ENCODE data around the gene CRYBA2. TPM values are rescaled to one million over a fixed set of nuclear protein-coding genes. Genes with fewer than 3 reads are reported as not detected.
A peak's percentile ranks its signal among the peaks of the same experiment; 100 is the strongest.

CRYBA2 gene
- total RNA-seq, 1 donor = not detected

DNA sequence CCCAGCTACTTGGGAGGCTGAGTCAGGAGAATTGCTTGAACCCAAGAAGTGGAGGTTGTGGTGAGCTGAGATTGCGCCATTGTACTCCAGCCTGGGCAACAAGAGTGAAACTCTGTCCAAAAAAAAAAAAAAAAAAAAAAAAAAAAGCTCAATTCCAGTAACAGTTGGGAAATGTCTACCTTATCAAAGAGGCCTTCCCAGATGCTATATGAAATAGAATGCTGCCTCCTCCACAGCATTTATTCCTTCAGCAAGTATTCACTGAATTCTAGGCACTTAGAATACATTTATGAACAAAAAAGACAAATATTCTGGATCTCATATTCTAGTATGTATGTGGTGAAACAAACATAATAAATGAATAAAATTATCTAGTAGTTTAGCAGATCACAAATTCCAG, 46.6 kb downstream of the CRYBA2 start:
- no peak overlapping the region for H3K4me3 ChIP-seq (ENCODE audit: low read depth, low read length)
- TF ChIP-seq, protein P1, sequence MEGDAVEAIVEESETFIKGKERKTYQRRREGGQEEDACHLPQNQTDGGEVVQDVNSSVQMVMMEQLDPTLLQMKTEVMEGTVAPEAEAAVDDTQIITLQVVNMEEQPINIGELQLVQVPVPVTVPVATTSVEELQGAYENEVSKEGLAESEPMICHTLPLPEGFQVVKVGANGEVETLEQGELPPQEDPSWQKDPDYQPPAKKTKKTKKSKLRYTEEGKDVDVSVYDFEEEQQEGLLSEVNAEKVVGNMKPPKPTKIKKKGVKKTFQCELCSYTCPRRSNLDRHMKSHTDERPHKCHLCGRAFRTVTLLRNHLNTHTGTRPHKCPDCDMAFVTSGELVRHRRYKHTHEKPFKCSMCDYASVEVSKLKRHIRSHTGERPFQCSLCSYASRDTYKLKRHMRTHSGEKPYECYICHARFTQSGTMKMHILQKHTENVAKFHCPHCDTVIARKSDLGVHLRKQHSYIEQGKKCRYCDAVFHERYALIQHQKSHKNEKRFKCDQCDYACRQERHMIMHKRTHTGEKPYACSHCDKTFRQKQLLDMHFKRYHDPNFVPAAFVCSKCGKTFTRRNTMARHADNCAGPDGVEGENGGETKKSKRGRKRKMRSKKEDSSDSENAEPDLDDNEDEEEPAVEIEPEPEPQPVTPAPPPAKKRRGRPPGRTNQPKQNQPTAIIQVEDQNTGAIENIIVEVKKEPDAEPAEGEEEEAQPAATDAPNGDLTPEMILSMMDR (IDR thresholded peaks at IDR 0.05; ENCODE audit: insufficient read depth, low read length) = no peak
- DNase-seq (ENCODE audit: low read depth) = peak; percentile 8

DNA sequence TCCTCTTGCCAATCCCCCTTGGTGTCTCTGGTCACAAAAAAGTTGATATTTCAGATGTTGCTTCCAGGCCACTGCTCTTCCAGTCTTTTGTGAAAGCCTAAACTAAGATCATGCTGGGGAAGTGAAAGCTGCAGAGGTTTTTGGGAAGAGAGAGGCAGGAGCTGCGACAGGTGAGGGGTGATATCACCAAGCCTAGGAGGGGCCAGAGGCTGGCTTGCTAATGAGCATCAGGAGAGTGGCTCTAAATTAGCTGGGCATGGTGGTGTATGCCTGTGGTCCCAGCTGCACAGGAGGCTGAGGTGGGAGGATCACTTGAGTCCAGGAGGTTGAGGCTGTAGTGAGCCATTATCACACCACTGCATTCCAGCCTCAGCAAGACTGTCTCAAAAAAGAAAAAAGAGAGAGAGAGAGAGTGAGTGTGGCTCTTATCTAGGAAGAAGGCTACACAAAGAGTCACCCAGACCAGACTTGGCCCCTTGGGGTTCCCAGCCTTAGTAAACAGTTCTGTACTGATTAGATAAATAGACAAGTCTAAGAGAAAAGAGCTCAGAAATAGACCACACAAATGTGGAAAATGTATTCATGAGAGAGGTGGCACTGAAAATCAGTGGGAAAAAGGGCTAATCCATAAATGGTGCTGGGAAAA, 48.3 kb downstream of the CRYBA2 start:
- DNase-seq (ENCODE audit: low read depth) = no peak
- TF ChIP-seq, protein P1 (IDR thresholded peaks at IDR 0.05; ENCODE audit: insufficient read depth, low read length) = no peak
- H3K4me3 ChIP-seq (ENCODE audit: low read depth, low read length) = no peak overlapping the region

Small RNAs within 50 kb of the gene (small RNA-seq; reads per million reads assigned to genes)
- not detected for gene MIR375

Other genes with a start within 250 kb of the CRYBA2 start
- gene CYP27A1, start 211.3 kb downstream of the CRYBA2 start, total RNA-seq (ENCODE audit: low replicate concordance) = 10.5 and 42.8 TPM in 2 replicates
- 0.18 and 0.41 TPM in 2 replicates for gene PRKAG3, start 161.6 kb downstream of the CRYBA2 start, total RNA-seq (ENCODE audit: low replicate concordance)
- gene WNT6, start 133.6 kb downstream of the CRYBA2 start, total RNA-seq (ENCODE audit: low replicate concordance) = not detected in 2 replicates
- gene WNT10A, start 112.6 kb downstream of the CRYBA2 start, total RNA-seq (ENCODE audit: low replicate concordance) = not detected in 2 replicates
- gene CDK5R2, start 33.8 kb downstream of the CRYBA2 start, total RNA-seq (ENCODE audit: low replicate concordance) = not detected in 2 replicates
- gene FEV, start 8.2 kb downstream of the CRYBA2 start, total RNA-seq (ENCODE audit: low replicate concordance) = not detected in 2 replicates
- not detected in 2 replicates for gene CFAP65, start 48.1 kb upstream of the CRYBA2 start, total RNA-seq (ENCODE audit: low replicate concordance)
- gene IHH, start 67.5 kb upstream of the CRYBA2 start, total RNA-seq (ENCODE audit: low replicate concordance) = 0.09 TPM in 1 of 2 replicates, not detected in the other
- gene NHEJ1, start 167.4 kb upstream of the CRYBA2 start, total RNA-seq (ENCODE audit: low replicate concordance) = 18.3 and 23.8 TPM in 2 replicates
- 1.6 and 3.1 TPM in 2 replicates for gene SLC23A3, start 176.6 kb upstream of the CRYBA2 start, total RNA-seq (ENCODE audit: low replicate concordance)
- gene CNPPD1, start 183.5 kb upstream of the CRYBA2 start, total RNA-seq (ENCODE audit: low replicate concordance) = 25.7 and 41.9 TPM in 2 replicates
- gene RETREG2, start 184.9 kb upstream of the CRYBA2 start, total RNA-seq (ENCODE audit: low replicate concordance) = 68.1 and 76.0 TPM in 2 replicates
- gene ZFAND2B, start 213.4 kb upstream of the CRYBA2 start, total RNA-seq (ENCODE audit: low replicate concordance) = 27.2 and 39.2 TPM in 2 replicates
- gene ABCB6, start 225.5 kb upstream of the CRYBA2 start, total RNA-seq (ENCODE audit: low replicate concordance) = 10.1 and 27.3 TPM in 2 replicates
- gene ATG9A, start 236.2 kb upstream of the CRYBA2 start, total RNA-seq (ENCODE audit: low replicate concordance) = 45.1 and 56.9 TPM in 2 replicates
- gene ANKZF1, start 236.4 kb upstream of the CRYBA2 start, total RNA-seq (ENCODE audit: low replicate concordance) = 23.7 and 64.5 TPM in 2 replicates